ENCODE data around the gene RAP2B. TPM values are rescaled to one million over a fixed set of nuclear protein-coding genes. Genes with fewer than 3 reads are reported as not detected.

RAP2B gene
- total and polyA plus RNA-seq, 2 of the 13 experiments (the other 11 are each of a cell fraction or from before 2014, with no cell fraction given): 6.4 to 7.1 TPM

DNA sequence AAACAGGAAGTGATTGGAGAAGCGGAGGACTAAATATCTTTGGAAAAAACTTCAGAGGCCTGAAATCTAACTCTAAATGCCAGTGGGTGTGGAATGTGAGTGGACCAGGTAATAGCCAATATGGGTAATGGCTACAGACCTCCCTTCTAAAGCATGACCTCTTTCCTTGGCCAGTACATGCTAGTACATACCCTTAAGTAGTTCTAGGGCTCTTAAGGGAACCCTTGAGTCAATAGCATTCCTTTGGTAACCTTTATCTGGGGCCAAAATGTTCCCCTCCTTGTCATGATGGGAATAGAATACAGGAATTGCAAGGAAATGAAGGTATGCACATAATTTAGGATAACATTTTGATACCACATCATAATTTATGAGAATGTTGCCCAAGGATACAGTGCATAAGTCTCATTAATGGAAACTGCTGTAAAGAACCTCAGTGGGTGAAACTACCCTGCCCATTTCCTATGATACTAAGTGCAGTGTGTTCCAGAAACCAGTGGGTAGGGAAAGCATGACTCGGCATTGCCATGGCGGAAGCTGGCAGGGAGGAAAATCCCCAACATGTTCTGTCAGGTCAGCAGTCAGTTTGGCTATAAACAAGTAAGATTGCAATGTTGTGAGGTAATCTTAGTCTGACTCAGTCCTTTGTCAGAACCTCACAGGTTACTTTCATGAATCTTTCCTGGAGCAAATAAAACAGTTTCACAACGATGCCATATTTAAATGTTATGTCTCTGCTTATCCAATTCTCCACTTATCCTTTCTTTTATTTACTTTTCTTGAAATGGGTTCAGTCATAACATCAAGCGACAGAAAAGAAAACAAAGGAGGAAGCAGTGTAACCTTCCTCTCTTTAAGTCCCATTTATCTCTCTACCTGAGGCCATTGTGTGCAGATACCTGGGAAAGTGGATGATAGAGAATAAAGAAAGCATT, 23.5 kb upstream of the RAP2B start (continued):
- TF ChIP-seq, protein P1, sequence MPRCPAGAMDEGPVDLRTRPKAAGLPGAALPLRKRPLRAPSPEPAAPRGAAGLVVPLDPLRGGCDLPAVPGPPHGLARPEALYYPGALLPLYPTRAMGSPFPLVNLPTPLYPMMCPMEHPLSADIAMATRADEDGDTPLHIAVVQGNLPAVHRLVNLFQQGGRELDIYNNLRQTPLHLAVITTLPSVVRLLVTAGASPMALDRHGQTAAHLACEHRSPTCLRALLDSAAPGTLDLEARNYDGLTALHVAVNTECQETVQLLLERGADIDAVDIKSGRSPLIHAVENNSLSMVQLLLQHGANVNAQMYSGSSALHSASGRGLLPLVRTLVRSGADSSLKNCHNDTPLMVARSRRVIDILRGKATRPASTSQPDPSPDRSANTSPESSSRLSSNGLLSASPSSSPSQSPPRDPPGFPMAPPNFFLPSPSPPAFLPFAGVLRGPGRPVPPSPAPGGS (CRISPR knock-in tag; IDR thresholded peaks at IDR 0.05): no peak
- TF ChIP-seq SMARCC2 (IDR thresholded peaks at IDR 0.05) (no peak), KLF11 (CRISPR knock-in tag; IDR thresholded peaks at IDR 0.05) (no peak), KMT2A (CRISPR knock-in tag; IDR thresholded peaks at IDR 0.05) (no peak), EZH2 (conservative IDR thresholded peaks at IDR 0.05; ENCODE audit: low read depth, low read length) (no peak), ZNF30 (CRISPR knock-in tag; IDR thresholded peaks at IDR 0.05) (no peak), PITX1 (CRISPR knock-in tag; IDR thresholded peaks at IDR 0.05) (0 out of 2 replicates have a peak, but pooled peaks have one; percentile 29), AHR (CRISPR knock-in tag; IDR thresholded peaks at IDR 0.05) (no peak), ZNF670 (CRISPR knock-in tag; IDR thresholded peaks at IDR 0.05; ENCODE audit: borderline replicate concordance) (peak; percentile 49; the same call in 1 of the 2 replicates), ZNF235 (CRISPR knock-in tag; IDR thresholded peaks at IDR 0.05; ENCODE audit: borderline replicate concordance) (no peak), ZNF703 (CRISPR knock-in tag; IDR thresholded peaks at IDR 0.05; ENCODE audit: borderline replicate concordance) (no peak), FIP1L1 (IDR thresholded peaks at IDR 0.05; ENCODE audit: borderline replicate concordance, insufficient read depth, low read depth, low read length) (no peak), ZNF331 (CRISPR knock-in tag; IDR thresholded peaks at IDR 0.05) (0 out of 2 replicates have a peak, but pooled peaks have one; percentile 35), MAFK (conservative IDR thresholded peaks at IDR 0.05 in 1 of 2, IDR thresholded peaks at IDR 0.05 in 1 of 2; ENCODE audit: low read length in 2 of 2) (peak; percentile 95 to 99), PPARG (CRISPR knock-in tag; conservative IDR thresholded peaks at IDR 0.05) (0 out of 2 replicates have a peak, but pooled peaks have one; percentile 55), GZF1 (CRISPR knock-in tag; IDR thresholded peaks at IDR 0.05) (no peak), HOXA3 (CRISPR knock-in tag; IDR thresholded peaks at IDR 0.05) (peak; percentile 59; the same call in 1 of the 2 replicates)
- TF ChIP-seq, protein P2, sequence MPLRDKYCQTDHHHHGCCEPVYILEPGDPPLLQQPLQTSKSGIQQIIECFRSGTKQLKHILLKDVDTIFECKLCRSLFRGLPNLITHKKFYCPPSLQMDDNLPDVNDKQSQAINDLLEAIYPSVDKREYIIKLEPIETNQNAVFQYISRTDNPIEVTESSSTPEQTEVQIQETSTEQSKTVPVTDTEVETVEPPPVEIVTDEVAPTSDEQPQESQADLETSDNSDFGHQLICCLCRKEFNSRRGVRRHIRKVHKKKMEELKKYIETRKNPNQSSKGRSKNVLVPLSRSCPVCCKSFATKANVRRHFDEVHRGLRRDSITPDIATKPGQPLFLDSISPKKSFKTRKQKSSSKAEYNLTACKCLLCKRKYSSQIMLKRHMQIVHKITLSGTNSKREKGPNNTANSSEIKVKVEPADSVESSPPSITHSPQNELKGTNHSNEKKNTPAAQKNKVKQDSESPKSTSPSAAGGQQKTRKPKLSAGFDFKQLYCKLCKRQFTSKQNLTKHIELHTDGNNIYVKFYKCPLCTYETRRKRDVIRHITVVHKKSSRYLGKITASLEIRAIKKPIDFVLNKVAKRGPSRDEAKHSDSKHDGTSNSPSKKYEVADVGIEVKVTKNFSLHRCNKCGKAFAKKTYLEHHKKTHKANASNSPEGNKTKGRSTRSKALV (CRISPR knock-in tag; IDR thresholded peaks at IDR 0.05): no peak
- TF ChIP-seq, protein P3, sequence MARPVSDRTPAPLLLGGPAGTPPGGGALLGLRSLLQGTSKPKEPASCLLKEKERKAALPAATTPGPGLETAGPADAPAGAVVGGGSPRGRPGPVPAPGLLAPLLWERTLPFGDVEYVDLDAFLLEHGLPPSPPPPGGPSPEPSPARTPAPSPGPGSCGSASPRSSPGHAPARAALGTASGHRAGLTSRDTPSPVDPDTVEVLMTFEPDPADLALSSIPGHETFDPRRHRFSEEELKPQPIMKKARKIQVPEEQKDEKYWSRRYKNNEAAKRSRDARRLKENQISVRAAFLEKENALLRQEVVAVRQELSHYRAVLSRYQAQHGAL (CRISPR knock-in tag; IDR thresholded peaks at IDR 0.05; ENCODE audit: not compliant biosample characterization): no peak
- TF ChIP-seq, protein P4, sequence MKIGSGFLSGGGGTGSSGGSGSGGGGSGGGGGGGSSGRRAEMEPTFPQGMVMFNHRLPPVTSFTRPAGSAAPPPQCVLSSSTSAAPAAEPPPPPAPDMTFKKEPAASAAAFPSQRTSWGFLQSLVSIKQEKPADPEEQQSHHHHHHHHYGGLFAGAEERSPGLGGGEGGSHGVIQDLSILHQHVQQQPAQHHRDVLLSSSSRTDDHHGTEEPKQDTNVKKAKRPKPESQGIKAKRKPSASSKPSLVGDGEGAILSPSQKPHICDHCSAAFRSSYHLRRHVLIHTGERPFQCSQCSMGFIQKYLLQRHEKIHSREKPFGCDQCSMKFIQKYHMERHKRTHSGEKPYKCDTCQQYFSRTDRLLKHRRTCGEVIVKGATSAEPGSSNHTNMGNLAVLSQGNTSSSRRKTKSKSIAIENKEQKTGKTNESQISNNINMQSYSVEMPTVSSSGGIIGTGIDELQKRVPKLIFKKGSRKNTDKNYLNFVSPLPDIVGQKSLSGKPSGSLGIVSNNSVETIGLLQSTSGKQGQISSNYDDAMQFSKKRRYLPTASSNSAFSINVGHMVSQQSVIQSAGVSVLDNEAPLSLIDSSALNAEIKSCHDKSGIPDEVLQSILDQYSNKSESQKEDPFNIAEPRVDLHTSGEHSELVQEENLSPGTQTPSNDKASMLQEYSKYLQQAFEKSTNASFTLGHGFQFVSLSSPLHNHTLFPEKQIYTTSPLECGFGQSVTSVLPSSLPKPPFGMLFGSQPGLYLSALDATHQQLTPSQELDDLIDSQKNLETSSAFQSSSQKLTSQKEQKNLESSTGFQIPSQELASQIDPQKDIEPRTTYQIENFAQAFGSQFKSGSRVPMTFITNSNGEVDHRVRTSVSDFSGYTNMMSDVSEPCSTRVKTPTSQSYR (CRISPR knock-in tag; IDR thresholded peaks at IDR 0.05; ENCODE audit: borderline replicate concordance): peak; percentile 7; the same call in 1 of the 2 replicates
